ENCODE measurements around the gene NFILZ.

GRCh38 chr19:8642561-8642960 lies 12.1 kb downstream of the NFILZ start:
- TF ChIP-seq EZH2 (IDR thresholded peaks at IDR 0.05; ENCODE audit: borderline replicate concordance, low read length) (no peak), CTCF (conservative IDR thresholded peaks at IDR 0.05 in 1 of 2, IDR thresholded peaks at IDR 0.05 in 1 of 2; ENCODE audit: extremely low read depth in 1 of 2, insufficient read depth in 1 of 2, low read depth in 1 of 2, low read length in 2 of 2) (no peak)
